Tibial artery (tissue), 4 donors: ENCODE results near the gene TBCD.

Experiments used
- DNase-seq, 2 donors: peaks; one replicate each; pipeline ENCODE4 v3.0.0-alpha.2; 2019
- H3K27ac ChIP-seq, 2 donors: fragments of 200-600 bp; sonication (generic) in 1 of 2; 1 replicate in 1 of 2; 2 replicates in 1 of 2; pipeline ENCODE4 v1.5.1; 2018 to 2019; ENCODE audit warnings: mild to moderate bottlenecking in 1 of 2
- H3K27me3 ChIP-seq, 2 donors: fragments of 200-600 bp; sonication (generic) in 1 of 2; one replicate each; pipeline versions ENCODE4 v1.5.1 to v1.6.0; 2016 to 2019
- H3K36me3 ChIP-seq, 3 donors: fragments of 200-600 bp; sonication (generic) in 2 of 3; one replicate each; pipeline ENCODE4 v1.5.1; 2016 to 2019; ENCODE audit warnings: mild to moderate bottlenecking in 2 of 3
- H3K4me1 ChIP-seq, 4 donors: fragments of 200-600 bp; sonication (generic) in 2 of 4; 1 replicate in 3 of 4; 2 replicates in 1 of 4; pipeline ENCODE4 v1.5.1; 2016 to 2019
- H3K4me3 ChIP-seq, 2 donors: fragments of 200-600 bp; sonication (generic) in 1 of 2; 1 replicate in 1 of 2; 2 replicates in 1 of 2; pipeline ENCODE4 v1.5.1; 2018 to 2019; ENCODE audit warnings: mild to moderate bottlenecking in 2 of 2
- H3K9me3 ChIP-seq, 3 donors: fragments of 200-600 bp; sonication (generic) in 1 of 3; one replicate each; pipeline ENCODE4 v1.5.1; 2016 to 2019
- CTCF ChIP-seq, 2 experiments: fragments of 200-600 bp in 1 of 2; fragments of 450-650 bp in 1 of 2; IDR thresholded peaks; one replicate each; pipeline ENCODE4 v1.5.1; 2017 to 2019; ENCODE audit warnings: antibody characterized with exemption in 2 of 2, mild to moderate bottlenecking in 1 of 2, moderate library complexity in 1 of 2
- intact Hi-C: fragments of 100-400 bp; cut with DNase I; formaldehyde crosslinking; loops from one replicate; pipeline ENCODE4 v1.15.0; 2023; ENCODE audit warnings: low total_unique reads

TBCD gene

GRCh38 chr17:82748756-82749155 is 3.1 kb upstream of the TBCD start:
- H3K4me3 ChIP-seq, result no peak overlapping the region
- H3K27me3 ChIP-seq, result no peaks in the 10 kb centered on the region
- peaks cover 0 to 14% (median 12%) of the 10 kb centered on the region in 4 donors for H3K4me1 ChIP-seq
- peaks cover 0 to 6% (median 6%) of the 10 kb centered on the region in 3 donors for H3K36me3 ChIP-seq
- peaks cover 0 to 10% (median 0%) of the 10 kb centered on the region in 3 donors for H3K9me3 ChIP-seq
- DNase-seq, result no peak
- intact Hi-C loops, result no loop called here
- no peak for TF ChIP-seq CTCF (IDR thresholded peaks at IDR 0.05)
- no peak overlapping the region for H3K27ac ChIP-seq

GRCh38 chr17:82750241-82750908 is 1.5 kb upstream of the TBCD start:
- Histone ChIP-seq H3K4me3 (no peak overlapping the region), H3K36me3 (no peaks in the 10 kb centered on the region), H3K9me3 (peaks cover 0 to 10% (median 0%) of the 10 kb centered on the region in 3 donors), H3K27ac (peak overlapping the region in 1 of 2 donors; percentile 43), H3K27me3 (no peaks in the 10 kb centered on the region), H3K4me1 (peaks cover 0 to 25% (median 17%) of the 10 kb centered on the region in 4 donors)
- intact Hi-C loops, result loop anchor here (5.0 kb wide), 2 partner anchors 53 to 103 kb away; partner anchors contain the start of genes RAB40B and WDR45B
- no peak for TF ChIP-seq CTCF (IDR thresholded peaks at IDR 0.05)
- no peak for DNase-seq

- H3K27ac ChIP-seq, result peak overlapping the region; percentile 81
- H3K36me3 ChIP-seq, result peaks cover 0 to 3% (median 0%) of the 10 kb centered on the region in 3 donors
- intact Hi-C loops, result loop anchor here (5.0 kb wide), 2 partner anchors 54 to 104 kb away; partner anchors contain the start of genes RAB40B and WDR45B
- peaks cover 0 to 3% (median 0%) of the 10 kb centered on the region in 3 donors for H3K9me3 ChIP-seq
- no peak for TF ChIP-seq CTCF (IDR thresholded peaks at IDR 0.05)
- peak overlapping the region; percentile 80 to 86 for H3K4me3 ChIP-seq
- DNase-seq, result no peak
- peaks cover 0 to 25% (median 17%) of the 10 kb centered on the region in 4 donors for H3K4me1 ChIP-seq
- H3K27me3 ChIP-seq, result no peaks in the 10 kb centered on the region
Measured at GRCh38 chr17:82751171-82751570, 694 bp upstream of the TBCD start.

- Histone ChIP-seq H3K36me3 (peaks cover 0 to 7% (median 5%) of the 10 kb centered on the region in 3 donors), H3K4me1 (peaks cover 0 to 25% (median 17%) of the 10 kb centered on the region in 4 donors), H3K27ac (peak overlapping the region; percentile 81), H3K27me3 (no peaks in the 10 kb centered on the region), H3K9me3 (no peaks in the 10 kb centered on the region), H3K4me3 (peak overlapping the region; percentile 80 to 86)
- DNase-seq, result no peak
- no peak for TF ChIP-seq CTCF (IDR thresholded peaks at IDR 0.05)
- intact Hi-C loops, result loop anchor here (5.0 kb wide), 2 partner anchors 55 to 105 kb away; partner anchors contain the start of genes RAB40B and WDR45B
Measured at GRCh38 chr17:82752371-82753200, 721 bp downstream of the TBCD start.

GRCh38 chr17:82753201-82753464 is 1.3 kb downstream of the TBCD start:
- Histone ChIP-seq H3K27ac (no peak overlapping the region), H3K4me3 (peak overlapping the region; percentile 80 to 86)
- intact Hi-C loops, result loop anchor here (5.0 kb wide), 2 partner anchors 56 to 106 kb away; partner anchors contain the start of genes RAB40B and WDR45B

More at GRCh38 chr17:82753201-82753464, 1.3 kb downstream of the TBCD start:
- no peaks in the 10 kb centered on the region for H3K9me3 ChIP-seq
- no peak for TF ChIP-seq CTCF (IDR thresholded peaks at IDR 0.05)
- peaks cover 0 to 7% (median 5%) of the 10 kb centered on the region in 3 donors for H3K36me3 ChIP-seq
- DNase-seq, result no peak
- no peaks in the 10 kb centered on the region for H3K27me3 ChIP-seq
- peaks cover 0 to 25% (median 17%) of the 10 kb centered on the region in 4 donors for H3K4me1 ChIP-seq
